GM21526 (cell line): Measurements from ENCODE around the gene CPXM2.

ENCODE experiments used
- ATAC-seq: cut with Tn5 transposase; IDR thresholded peaks from one replicate; pipeline ENCODE4 v1.9.1; 2021; ENCODE audit warnings: moderate library complexity; ENCODE audit not compliant: unreplicated experiment, low FRiP score

Gene CPXM2

GRCh38 chr10:123891144-123892071 is at the start of gene CPXM2:
TSS of gene CPXM2 (minus strand) at chr10:123891807. CDS start at chr10:123891659, 148 bp downstream.
- ATAC-seq, result no peak

GRCh38 chr10:123939591-123939990 is 48.0 kb upstream of the CPXM2 start:
- ATAC-seq, result no peak

- ATAC-seq, result no peak
Measured at GRCh38 chr10:123938890-123939289, 47.3 kb upstream of the CPXM2 start.

- ATAC-seq, result no peak
Measured at GRCh38 chr10:123936426-123936825, 44.8 kb upstream of the CPXM2 start.

GRCh38 chr10:123935680-123936079 is 44.1 kb upstream of the CPXM2 start:
- ATAC-seq, result no peak

GRCh38 chr10:123934846-123935245 is 43.2 kb upstream of the CPXM2 start:
- no peak for ATAC-seq

GRCh38 chr10:123930340-123931001 is 38.9 kb upstream of the CPXM2 start:
- ATAC-seq, result no peak

- ATAC-seq, result no peak
Measured at GRCh38 chr10:123929791-123930190, 38.2 kb upstream of the CPXM2 start.

GRCh38 chr10:123928427-123928826 is 36.8 kb upstream of the CPXM2 start:
- no peak for ATAC-seq

- no peak for ATAC-seq
Measured at GRCh38 chr10:123926401-123927264, 35.0 kb upstream of the CPXM2 start.

- ATAC-seq, result no peak
Measured at GRCh38 chr10:123922126-123922525, 30.5 kb upstream of the CPXM2 start.

GRCh38 chr10:123916775-123917174 is 25.2 kb upstream of the CPXM2 start:
- ATAC-seq, result no peak

- ATAC-seq, result no peak
Measured at GRCh38 chr10:123913688-123914268, 22.2 kb upstream of the CPXM2 start.

GRCh38 chr10:123912871-123913270 is 21.3 kb upstream of the CPXM2 start:
- no peak for ATAC-seq

- no peak for ATAC-seq
Measured at GRCh38 chr10:123912466-123912865, 20.9 kb upstream of the CPXM2 start.

- no peak for ATAC-seq
Measured at GRCh38 chr10:123911866-123912265, 20.3 kb upstream of the CPXM2 start.

- ATAC-seq, result no peak
Measured at GRCh38 chr10:123909866-123910265, 18.3 kb upstream of the CPXM2 start.

- ATAC-seq, result no peak
Measured at GRCh38 chr10:123909426-123909825, 17.8 kb upstream of the CPXM2 start.

GRCh38 chr10:123908379-123908778 is 16.8 kb upstream of the CPXM2 start:
- no peak for ATAC-seq

GRCh38 chr10:123906884-123907652 is 15.5 kb upstream of the CPXM2 start:
- no peak for ATAC-seq
